Lower leg skin (tissue), 4 donors: ENCODE measurements around the gene ADAM22. TPM values are rescaled to one million over a fixed set of nuclear protein-coding genes. Genes with fewer than 3 reads are reported as not detected.

ENCODE experiments used
- DNase-seq, 2 donors: peaks; one replicate each; pipeline ENCODE4 v3.0.0-alpha.2; 2019; ENCODE audit warnings: low spot score in 2 of 2
- H3K4me3 ChIP-seq: fragments of 200-600 bp; sonication (generic); 2 replicates; pipeline ENCODE4 v1.5.1; 2017; ENCODE audit warnings: mild to moderate bottlenecking, low read depth; ENCODE audit not compliant: poor library complexity, severe bottlenecking
- POLR2A ChIP-seq, 2 donors: fragments of 450-650 bp; IDR thresholded peaks; one replicate each; pipeline ENCODE4 v1.6.1; 2016 to 2017; ENCODE audit warnings: antibody characterized with exemption in 2 of 2, mild to moderate bottlenecking in 1 of 2, moderate library complexity in 1 of 2
- WGBS, 2 donors: methylation state at CpG; one replicate each; pipeline ENCODE4 v1.1.5; 2018; 5-methylcytosine and 5-hydroxymethylcytosine counted together
- intact Hi-C: fragments of 100-400 bp; cut with DNase I; formaldehyde crosslinking; loops from one replicate; pipeline ENCODE4 v1.15.0; 2023; ENCODE audit warnings: low total_unique reads
- total RNA-seq, 4 donors: library from RNA; depleted of rRNA; stranded (reverse); fragments of >200 nt; gene quantifications; one replicate each; pipeline ENCODE4 v1.1.0, GENCODE V29; 2016
- TF ChIP-seq, protein P1 (sequence below), 3 donors: fragments of 450-650 bp; IDR thresholded peaks; one replicate each; pipeline ENCODE4 v1.5.1; 2016; ENCODE audit warnings: antibody characterized with exemption in 3 of 3, mild to moderate bottlenecking in 3 of 3, moderate library complexity in 2 of 3

ADAM22 gene
- total RNA-seq, 4 donors from 2014 or later, result 0.30 to 2.1 (median 1.0) TPM

DNA sequence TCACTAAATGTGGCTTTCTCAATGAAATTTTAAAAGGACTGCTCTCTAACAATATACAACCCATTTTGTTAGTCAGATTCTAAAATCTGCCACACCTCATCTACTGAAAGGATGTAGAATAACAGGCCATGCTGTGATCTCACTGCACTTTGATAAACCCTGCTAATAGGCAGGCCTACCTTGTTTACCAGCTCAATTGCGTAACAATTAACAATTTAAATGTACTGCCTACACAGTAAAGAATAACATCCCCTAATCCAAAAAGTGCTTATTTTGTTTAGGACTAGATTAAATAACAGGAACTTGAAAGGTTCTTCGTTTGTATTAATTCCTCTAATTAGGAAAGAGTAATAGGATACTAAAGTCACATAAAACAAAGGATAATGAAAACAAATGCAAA lies 281.2 kb downstream of the ADAM22 start:
- H3K4me3 ChIP-seq, result no peak overlapping the region
- WGBS, 2 donors, result 73 to 79% methylated on average over 2 of the region's 2 CpGs
- intact Hi-C loops, result loop anchor here (10.0 kb wide), 1 partner anchor 1280 kb away; no protein-coding TSS in a partner anchor
- TF ChIP-seq, protein P1, sequence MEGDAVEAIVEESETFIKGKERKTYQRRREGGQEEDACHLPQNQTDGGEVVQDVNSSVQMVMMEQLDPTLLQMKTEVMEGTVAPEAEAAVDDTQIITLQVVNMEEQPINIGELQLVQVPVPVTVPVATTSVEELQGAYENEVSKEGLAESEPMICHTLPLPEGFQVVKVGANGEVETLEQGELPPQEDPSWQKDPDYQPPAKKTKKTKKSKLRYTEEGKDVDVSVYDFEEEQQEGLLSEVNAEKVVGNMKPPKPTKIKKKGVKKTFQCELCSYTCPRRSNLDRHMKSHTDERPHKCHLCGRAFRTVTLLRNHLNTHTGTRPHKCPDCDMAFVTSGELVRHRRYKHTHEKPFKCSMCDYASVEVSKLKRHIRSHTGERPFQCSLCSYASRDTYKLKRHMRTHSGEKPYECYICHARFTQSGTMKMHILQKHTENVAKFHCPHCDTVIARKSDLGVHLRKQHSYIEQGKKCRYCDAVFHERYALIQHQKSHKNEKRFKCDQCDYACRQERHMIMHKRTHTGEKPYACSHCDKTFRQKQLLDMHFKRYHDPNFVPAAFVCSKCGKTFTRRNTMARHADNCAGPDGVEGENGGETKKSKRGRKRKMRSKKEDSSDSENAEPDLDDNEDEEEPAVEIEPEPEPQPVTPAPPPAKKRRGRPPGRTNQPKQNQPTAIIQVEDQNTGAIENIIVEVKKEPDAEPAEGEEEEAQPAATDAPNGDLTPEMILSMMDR (IDR thresholded peaks at IDR 0.05), result no peak
- DNase-seq, result no peak

DNA sequence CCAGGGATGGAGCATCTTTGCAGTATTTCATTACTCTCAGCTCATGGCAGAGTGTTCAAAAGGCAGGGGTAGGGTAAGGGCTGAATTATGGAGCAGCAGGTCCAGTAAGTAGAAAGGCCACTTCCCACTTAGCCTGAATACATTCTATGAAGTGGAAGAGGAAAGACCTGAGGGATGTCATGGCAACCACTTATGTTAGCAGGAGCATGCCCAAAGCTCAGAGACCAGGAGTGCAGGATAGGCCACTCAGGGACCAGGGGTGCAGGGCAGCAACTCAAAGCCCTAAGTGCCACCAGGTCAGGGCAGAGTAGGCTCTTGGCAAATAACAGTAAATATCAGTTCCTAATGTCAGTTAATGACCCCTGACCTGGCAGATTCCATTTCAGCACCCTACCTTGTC lies 282.2 kb downstream of the ADAM22 start:
- TF ChIP-seq POLR2A (IDR thresholded peaks at IDR 0.05), result no peak
- TF ChIP-seq, protein P1 (IDR thresholded peaks at IDR 0.05), result no peak
- no peak for DNase-seq
- no peak overlapping the region for H3K4me3 ChIP-seq
- intact Hi-C loops, result loop anchor here (10.0 kb wide), 1 partner anchor 1281 kb away; no protein-coding TSS in a partner anchor

DNA sequence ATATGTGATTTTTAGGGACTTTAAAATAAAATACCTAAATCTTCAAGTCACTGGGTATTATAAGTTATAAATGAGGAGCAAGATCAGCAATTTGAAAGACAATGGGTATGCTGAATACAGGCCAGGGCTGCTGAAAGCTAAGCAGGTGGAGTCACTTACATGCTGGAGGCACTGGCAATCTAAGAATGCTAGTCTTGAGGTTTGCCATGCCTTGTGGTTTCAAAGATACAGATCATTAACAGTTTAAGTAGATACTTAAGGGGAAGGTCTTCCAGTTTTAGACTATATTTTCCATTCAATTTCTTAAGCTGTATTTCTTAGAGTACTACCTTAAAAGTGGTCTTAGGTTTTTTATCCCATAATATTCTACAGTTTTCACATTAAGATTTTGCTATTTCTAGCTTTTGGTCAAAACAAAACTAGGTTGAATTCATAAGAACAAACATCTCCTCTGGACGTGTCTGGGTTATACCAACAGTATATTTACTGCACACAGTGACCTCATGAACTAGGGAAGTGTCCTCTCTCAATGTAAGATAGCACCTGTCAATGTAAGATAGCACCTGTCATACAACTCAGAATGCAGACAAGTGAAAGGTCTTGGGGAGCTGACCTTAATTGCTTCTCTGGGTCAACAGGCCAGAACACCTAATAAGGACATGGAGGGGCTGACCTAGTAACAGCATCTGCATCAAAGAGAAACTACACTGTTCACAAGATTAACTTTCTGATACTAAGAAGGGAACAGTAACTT lies 283.8 kb downstream of the ADAM22 start:
- WGBS, 2 donors, result 40 to 48% methylated on average over 1 of the region's 1 CpG
- intact Hi-C loops, result loop anchor here (10.0 kb wide), 1 partner anchor 1283 kb away; no protein-coding TSS in a partner anchor
- no peak overlapping the region for H3K4me3 ChIP-seq
- TF ChIP-seq, protein P1 (IDR thresholded peaks at IDR 0.05), result no peak
- no peak for TF ChIP-seq POLR2A (IDR thresholded peaks at IDR 0.05)
- DNase-seq, result no peak

DNA sequence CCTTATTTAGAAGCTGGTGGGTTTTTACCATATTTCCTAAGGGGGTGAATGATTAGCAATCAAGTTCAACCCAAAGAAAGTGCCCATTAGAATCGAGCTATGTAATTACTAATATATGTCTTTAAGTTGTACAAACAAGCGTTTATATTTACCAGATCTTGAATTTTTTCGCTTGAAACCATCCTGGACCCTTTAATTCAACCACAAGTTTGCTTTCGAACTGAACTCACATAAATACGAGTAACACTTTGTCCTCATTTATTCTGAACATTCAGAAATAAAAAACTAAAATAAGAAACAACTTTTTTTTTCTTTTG lies 284.3 kb downstream of the ADAM22 start:
- WGBS, 2 donors, result 53 to 54% methylated on average over 5 of the region's 5 CpGs
- H3K4me3 ChIP-seq, result no peak overlapping the region
- intact Hi-C loops, result loop anchor here (10.0 kb wide), 1 partner anchor 1284 kb away; no protein-coding TSS in a partner anchor
- no peak for DNase-seq
- TF ChIP-seq POLR2A (IDR thresholded peaks at IDR 0.05), result no peak
- TF ChIP-seq, protein P1 (IDR thresholded peaks at IDR 0.05), result no peak

DNA sequence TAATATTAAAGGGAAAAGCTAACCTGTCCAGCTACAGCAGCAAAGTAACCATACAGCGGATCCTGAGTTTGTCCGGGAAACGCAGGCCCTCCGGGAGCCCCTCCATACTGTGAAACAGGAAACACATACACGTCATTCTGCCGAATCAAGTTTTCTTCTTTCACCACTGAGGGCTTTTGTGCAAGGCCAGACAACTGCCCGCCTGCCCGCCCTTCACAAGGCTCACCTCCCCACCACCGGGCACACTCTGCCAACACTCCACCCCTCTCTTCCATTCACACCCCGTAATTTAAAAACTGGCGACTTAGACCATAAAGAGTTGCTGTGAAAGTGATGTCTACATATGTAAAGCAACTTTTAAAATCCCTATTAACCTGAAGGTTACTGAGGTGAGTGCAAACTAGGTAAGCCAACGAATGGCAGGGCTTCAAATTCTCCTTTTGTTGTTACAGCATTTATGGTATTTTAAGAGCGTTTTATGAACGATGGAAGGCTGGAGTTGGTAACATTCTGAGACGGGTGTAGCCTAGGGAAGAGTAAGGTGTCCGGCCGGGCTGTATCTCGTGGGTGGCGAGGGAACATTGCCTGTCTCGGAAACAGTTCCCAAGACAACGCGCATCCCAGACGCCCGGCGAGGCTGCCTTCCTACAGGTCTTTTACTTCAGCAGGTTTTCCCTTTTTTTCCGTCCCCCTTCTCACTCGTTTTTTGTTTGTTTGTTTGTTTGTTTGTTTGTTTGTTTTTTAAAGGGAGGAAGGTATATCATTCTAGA lies 285.0 kb downstream of the ADAM22 start:
- peak; percentile 37 to 87 for DNase-seq
- H3K4me3 ChIP-seq, result peak overlapping the region; percentile 85
- TF ChIP-seq, protein P1 (IDR thresholded peaks at IDR 0.05), result no peak
- TF ChIP-seq POLR2A (IDR thresholded peaks at IDR 0.05), result no peak
- 4 to 7% methylated on average over 27 of the region's 27 CpGs for WGBS, 2 donors
- intact Hi-C loops, result loop anchor here (10.0 kb wide), 1 partner anchor 1284 kb away; no protein-coding TSS in a partner anchor
